ENCODE data around the gene COL5A2. TPM values are rescaled to one million over a fixed set of nuclear protein-coding genes. Genes with fewer than 3 reads are reported as not detected.

COL5A2 gene
- total and polyA plus RNA-seq, 10 of the 15 experiments (the other 5 are each of a cell fraction or from before 2014, with no cell fraction given): 0.04 to 0.85 (median 0.39) TPM

DNA sequence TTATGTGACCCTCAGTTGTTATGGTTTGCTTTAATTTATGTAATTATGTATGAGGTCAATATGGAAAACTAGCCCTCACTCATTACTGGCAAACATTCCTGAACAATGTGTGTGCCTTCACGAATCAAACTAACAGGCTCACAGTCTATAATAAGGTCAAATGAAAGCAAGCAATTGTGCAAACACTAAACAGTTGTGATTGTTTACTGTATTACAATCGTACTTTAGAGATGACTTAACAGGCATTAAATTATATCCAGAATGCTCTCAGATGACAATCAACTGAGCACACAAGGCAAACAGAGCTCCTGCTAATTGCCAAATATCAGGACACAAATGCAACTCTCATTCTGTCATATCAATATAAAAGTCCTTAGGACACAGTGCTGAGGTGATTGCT, 29.5 kb downstream of the COL5A2 start:
- in situ Hi-C loops (cut with MboI): no loop called here
- FAIRE-seq: no peak

More for the DNA sequence above, 29.5 kb downstream of the COL5A2 start:
- POLR2A ChIA-PET: no interaction called here
- H3K4me1 ChIP-seq (ENCODE audit: control insufficient read depth, insufficient read depth, low read length): no peaks in the 10 kb centered on the region
- RAD21 ChIA-PET (ENCODE audit: unreplicated experiment): no interaction called here
- ATAC-seq: no peak
- no peak overlapping the region for H3K9ac ChIP-seq (ENCODE audit: control insufficient read depth, insufficient read depth, low read length)
- TF ChIP-seq, protein P1, sequence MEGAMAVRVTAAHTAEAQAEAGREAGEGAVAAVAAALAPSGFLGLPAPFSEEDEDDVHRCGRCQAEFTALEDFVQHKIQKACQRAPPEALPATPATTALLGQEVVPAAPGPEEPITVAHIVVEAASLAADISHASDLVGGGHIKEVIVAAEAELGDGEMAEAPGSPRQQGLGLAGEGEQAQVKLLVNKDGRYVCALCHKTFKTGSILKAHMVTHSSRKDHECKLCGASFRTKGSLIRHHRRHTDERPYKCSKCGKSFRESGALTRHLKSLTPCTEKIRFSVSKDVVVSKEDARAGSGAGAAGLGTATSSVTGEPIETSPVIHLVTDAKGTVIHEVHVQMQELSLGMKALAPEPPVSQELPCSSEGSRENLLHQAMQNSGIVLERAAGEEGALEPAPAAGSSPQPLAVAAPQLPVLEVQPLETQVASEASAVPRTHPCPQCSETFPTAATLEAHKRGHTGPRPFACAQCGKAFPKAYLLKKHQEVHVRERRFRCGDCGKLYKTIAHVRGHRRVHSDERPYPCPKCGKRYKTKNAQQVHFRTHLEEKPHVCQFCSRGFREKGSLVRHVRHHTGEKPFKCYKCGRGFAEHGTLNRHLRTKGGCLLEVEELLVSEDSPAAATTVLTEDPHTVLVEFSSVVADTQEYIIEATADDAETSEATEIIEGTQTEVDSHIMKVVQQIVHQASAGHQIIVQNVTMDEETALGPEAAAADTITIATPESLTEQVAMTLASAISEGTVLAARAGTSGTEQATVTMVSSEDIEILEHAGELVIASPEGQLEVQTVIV (IDR thresholded peaks at IDR 0.05; ENCODE audit: borderline replicate concordance, partially characterized antibody): no peak
- TF ChIP-seq HDGF (IDR thresholded peaks at IDR 0.05): no peak
- no peak for TF ChIP-seq SREBF1 (IDR thresholded peaks at IDR 0.05; ENCODE audit: low read length)
- TF ChIP-seq, protein P2, sequence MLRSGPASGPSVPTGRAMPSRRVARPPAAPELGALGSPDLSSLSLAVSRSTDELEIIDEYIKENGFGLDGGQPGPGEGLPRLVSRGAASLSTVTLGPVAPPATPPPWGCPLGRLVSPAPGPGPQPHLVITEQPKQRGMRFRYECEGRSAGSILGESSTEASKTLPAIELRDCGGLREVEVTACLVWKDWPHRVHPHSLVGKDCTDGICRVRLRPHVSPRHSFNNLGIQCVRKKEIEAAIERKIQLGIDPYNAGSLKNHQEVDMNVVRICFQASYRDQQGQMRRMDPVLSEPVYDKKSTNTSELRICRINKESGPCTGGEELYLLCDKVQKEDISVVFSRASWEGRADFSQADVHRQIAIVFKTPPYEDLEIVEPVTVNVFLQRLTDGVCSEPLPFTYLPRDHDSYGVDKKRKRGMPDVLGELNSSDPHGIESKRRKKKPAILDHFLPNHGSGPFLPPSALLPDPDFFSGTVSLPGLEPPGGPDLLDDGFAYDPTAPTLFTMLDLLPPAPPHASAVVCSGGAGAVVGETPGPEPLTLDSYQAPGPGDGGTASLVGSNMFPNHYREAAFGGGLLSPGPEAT (IDR thresholded peaks at IDR 0.05; ENCODE audit: low read depth): no peak
- TF ChIP-seq NR2F1 (conservative IDR thresholded peaks at IDR 0.05): no peak
- no peak for TF ChIP-seq RAD51 (IDR thresholded peaks at IDR 0.05)
- no peak for TF ChIP-seq POLR2AphosphoS5 (IDR thresholded peaks at IDR 0.05; ENCODE audit: low read length)
- no peak for TF ChIP-seq SUPT20H (IDR thresholded peaks at IDR 0.05; ENCODE audit: borderline replicate concordance, control insufficient read depth, low read depth, low read length)
- TF ChIP-seq CEBPB (IDR thresholded peaks at IDR 0.05; ENCODE audit: borderline replicate concordance in 1 of 2, low read depth in 2 of 2, low read length in 2 of 2): no peak
- TF ChIP-seq ZNF217 (IDR thresholded peaks at IDR 0.05): no peak
- TF ChIP-seq TCF3 (IDR thresholded peaks at IDR 0.05; ENCODE audit: borderline replicate concordance, insufficient read depth, low read depth, low read length): no peak
- TF ChIP-seq CHD4 (IDR thresholded peaks at IDR 0.05): no peak
- no peak for TF ChIP-seq ZNF384 (IDR thresholded peaks at IDR 0.05; ENCODE audit: borderline replicate concordance, low read depth, low read length)
- TF ChIP-seq, protein P3, sequence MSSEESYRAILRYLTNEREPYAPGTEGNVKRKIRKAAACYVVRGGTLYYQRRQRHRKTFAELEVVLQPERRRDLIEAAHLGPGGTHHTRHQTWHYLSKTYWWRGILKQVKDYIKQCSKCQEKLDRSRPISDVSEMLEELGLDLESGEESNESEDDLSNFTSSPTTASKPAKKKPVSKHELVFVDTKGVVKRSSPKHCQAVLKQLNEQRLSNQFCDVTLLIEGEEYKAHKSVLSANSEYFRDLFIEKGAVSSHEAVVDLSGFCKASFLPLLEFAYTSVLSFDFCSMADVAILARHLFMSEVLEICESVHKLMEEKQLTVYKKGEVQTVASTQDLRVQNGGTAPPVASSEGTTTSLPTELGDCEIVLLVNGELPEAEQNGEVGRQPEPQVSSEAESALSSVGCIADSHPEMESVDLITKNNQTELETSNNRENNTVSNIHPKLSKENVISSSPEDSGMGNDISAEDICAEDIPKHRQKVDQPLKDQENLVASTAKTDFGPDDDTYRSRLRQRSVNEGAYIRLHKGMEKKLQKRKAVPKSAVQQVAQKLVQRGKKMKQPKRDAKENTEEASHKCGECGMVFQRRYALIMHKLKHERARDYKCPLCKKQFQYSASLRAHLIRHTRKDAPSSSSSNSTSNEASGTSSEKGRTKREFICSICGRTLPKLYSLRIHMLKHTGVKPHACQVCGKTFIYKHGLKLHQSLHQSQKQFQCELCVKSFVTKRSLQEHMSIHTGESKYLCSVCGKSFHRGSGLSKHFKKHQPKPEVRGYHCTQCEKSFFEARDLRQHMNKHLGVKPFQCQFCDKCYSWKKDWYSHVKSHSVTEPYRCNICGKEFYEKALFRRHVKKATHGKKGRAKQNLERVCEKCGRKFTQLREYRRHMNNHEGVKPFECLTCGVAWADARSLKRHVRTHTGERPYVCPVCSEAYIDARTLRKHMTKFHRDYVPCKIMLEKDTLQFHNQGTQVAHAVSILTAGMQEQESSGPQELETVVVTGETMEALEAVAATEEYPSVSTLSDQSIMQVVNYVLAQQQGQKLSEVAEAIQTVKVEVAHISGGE (CRISPR knock-in tag; IDR thresholded peaks at IDR 0.05): no peak
- TF ChIP-seq BRCA1 (IDR thresholded peaks at IDR 0.05; ENCODE audit: low read depth, low read length): no peak
- TF ChIP-seq PAX8 (IDR thresholded peaks at IDR 0.05): no peak
- no peak overlapping the region for H3K27ac ChIP-seq (ENCODE audit: control insufficient read depth, insufficient read depth)
- WGBS (ENCODE audit: insufficient coverage, insufficient replicate concordance, low lambda C conversion rate, missing lambda C conversion rate): 0% methylated on average over 2 of the region's 2 CpGs
- no peak overlapping the region for H2AFZ ChIP-seq (ENCODE audit: control insufficient read depth, low read depth, low read length)
- DNase-seq (ENCODE audit: low read depth, low spot score): no peak
- SMC1A ChIA-PET (ENCODE audit: uncharacterized antibody, unreplicated experiment): interaction anchor here (1.0 to 1.1 kb wide), 2 partner anchors 19 to 21 kb away, joined by 3 read pairs; no protein-coding TSS in a partner anchor
- BruUV-seq (replicated peaks): no TSS peak
- H3K79me2 ChIP-seq (ENCODE audit: control insufficient read depth, insufficient read depth, low read length): no peaks in the 10 kb centered on the region
- no peak overlapping the region for H3K4me3 ChIP-seq
- H3K27me3 ChIP-seq (replicated peaks in 1 of 2; ENCODE audit: control insufficient read depth in 2 of 2, insufficient read depth in 2 of 2, low read length in 1 of 2): no peaks in the 10 kb centered on the region; a peak in 1 of 4 replicates
- no peaks in the 10 kb centered on the region for H3K9me3 ChIP-seq (replicated peaks; ENCODE audit: control insufficient read depth, insufficient read depth, low read length)
- no peak overlapping the region for H3K4me2 ChIP-seq (ENCODE audit: control insufficient read depth, insufficient read depth)
- intact Hi-C loops (cut with micrococcal nuclease; ENCODE audit: unreplicated experiment): no loop called here
- no peaks in the 10 kb centered on the region for H3K36me3 ChIP-seq (ENCODE audit: control insufficient read depth in 2 of 2, insufficient read depth in 2 of 2, low read length in 1 of 2)
- CTCF ChIA-PET: interaction anchor here (0.9 to 7.8 kb wide), 2 partner anchors 8 to 17 kb away, joined by 3 to 51 read pairs; no protein-coding TSS in a partner anchor
- H4K20me1 ChIP-seq (ENCODE audit: control insufficient read depth, insufficient read depth): no peaks in the 10 kb centered on the region

All from GM12878 (cell line).